Ishikawa (cell line): ENCODE data around the gene CYBRD1.

Experiments used
- EGR1 ChIP-seq: IDR thresholded peaks from 2 replicates; pipeline ENCODE4 v1.6.1; 2012
- RAD21 ChIP-seq: IDR thresholded peaks from 2 replicates; pipeline ENCODE4 v1.6.1; 2012; ENCODE audit warnings: low read depth
- REST ChIP-seq: IDR thresholded peaks from 2 replicates; pipeline ENCODE4 v1.6.1; 2012; ENCODE audit warnings: low read depth, mild to moderate bottlenecking
- TAF1 ChIP-seq: IDR thresholded peaks from 2 replicates; pipeline ENCODE4 v1.6.1; 2012; ENCODE audit warnings: low read depth, mild to moderate bottlenecking

- TF ChIP-seq RAD21, result no peak
- no peak for TF ChIP-seq REST
- TF ChIP-seq TAF1, result no peak
- no peak for TF ChIP-seq EGR1
Observed at GRCh38 chr2:171547720-171548119, 25.4 kb downstream of the CYBRD1 start.
